NCI-H526 (cell line): ENCODE results near the gene HYKK.
"Not testable (repeated sequence)": the region's sequence is repeated elsewhere in the genome, so short reads cannot be mapped to it uniquely, and the experiment has no call there.

ENCODE experiments used
- DNase-seq, 2 experiments: peaks; one replicate each; lab custom pipeline; 2025; lab: John Stamatoyannopoulos, UW

HYKK gene

DNA sequence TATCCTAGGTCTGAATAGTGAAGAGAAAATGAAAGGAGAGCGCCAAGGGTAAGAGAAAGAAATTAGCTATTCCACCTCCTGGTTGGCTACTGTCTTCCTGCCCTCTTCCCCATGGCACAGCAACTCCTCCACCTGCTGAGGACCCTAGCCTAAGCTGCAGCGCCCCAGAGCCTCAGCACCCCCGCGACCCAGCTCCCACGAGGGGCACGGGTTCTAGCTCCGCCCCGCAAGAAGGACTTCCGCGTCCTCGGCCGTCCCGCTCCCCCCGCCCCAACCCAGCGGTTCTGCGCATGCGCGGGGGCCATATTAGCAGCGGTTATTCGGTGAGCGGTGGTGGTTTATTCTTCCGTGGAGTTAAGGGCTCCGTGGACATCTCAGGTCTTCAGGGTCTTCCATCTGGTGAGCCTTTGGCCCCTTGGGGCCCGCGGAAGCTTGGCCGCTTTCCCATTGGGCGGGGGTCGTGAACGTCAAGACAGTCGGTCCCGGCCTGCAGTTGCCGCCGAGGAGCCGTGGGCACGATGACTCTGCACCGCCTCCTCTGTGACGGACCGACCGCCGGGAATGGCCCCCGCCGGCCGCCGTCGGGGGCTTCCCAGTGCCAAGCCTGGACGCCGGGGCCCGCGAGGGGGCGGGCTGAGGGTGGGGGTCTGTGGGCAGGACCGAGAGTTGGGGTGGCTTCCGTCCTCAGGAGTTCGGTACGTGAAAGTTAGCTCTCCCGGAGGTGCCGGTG is 32.9 kb downstream of the HYKK start, which contains the start of gene PSMA4:
PSMA4 (plus strand) TSS at position 304 of the 730 bp plus-strand sequence. CDS start 1,484 bp downstream, outside the sequence.
- peak; percentile 77 to 94 for DNase-seq

GRCh38 chr15:78540871-78541743 is 33.7 kb downstream of the HYKK start:
- DNase-seq, result peak; percentile 30 to 60

DNA sequence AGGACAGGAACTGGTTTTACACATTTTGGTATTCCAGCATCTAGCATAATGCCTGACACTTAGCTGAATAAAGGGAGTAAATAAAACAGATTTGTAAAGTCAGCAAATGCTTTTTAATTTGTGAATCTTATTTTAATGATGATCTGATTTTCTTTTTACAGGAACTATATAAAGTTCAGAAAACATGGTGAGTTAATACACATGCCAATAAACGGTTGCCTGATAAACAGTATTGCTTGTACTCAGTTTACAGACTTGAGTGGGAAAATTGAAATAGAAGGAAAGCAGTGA is 34.3 kb downstream of the HYKK start:
- no peak for DNase-seq

- DNase-seq, result no peak
Measured at GRCh38 chr15:78542647-78543046, 35.3 kb downstream of the HYKK start.

GRCh38 chr15:78550194-78550593 is 42.8 kb downstream of the HYKK start:
- DNase-seq, result no peak

DNA sequence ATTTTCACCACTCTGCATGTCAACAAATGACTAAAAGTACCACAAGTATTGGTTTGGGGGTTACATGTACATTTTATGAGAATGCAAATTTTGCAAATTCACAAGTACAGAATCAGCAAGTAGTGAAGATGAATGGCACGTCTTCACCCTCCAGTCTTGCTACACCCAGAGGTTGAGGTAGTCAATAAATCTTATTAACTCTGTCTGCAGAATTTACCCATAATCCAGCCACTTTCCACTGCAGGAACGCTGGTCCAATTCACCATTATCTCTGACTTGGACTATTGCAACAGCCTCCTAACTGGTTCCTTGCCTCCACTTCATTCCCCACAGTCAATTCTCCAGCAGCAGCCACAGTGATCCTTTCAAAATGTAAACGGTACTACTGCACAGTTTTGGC is 43.4 kb downstream of the HYKK start:
- DNase-seq, result no peak

DNA sequence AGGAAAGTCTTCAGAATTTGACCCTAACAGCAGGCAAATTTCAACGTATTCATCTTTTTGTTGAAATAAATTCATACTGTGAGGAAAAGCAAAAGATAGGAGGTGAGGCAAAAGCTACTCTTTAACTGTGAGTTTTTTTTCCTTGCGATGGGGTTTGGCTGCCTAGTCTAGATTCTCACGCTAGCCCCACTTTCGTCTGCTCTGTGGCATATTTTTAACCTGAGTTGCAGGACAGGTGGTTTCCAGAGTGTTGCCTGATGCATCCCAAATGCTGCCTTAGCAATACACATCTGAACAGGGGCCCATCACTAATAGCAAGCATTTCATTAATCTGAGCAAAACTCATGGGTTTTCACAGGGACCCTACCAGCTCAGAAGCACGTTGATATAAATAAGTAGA is 44.5 kb downstream of the HYKK start:
- DNase-seq, result no peak

GRCh38 chr15:78552597-78552996 is 45.2 kb downstream of the HYKK start:
- no peak for DNase-seq

DNA sequence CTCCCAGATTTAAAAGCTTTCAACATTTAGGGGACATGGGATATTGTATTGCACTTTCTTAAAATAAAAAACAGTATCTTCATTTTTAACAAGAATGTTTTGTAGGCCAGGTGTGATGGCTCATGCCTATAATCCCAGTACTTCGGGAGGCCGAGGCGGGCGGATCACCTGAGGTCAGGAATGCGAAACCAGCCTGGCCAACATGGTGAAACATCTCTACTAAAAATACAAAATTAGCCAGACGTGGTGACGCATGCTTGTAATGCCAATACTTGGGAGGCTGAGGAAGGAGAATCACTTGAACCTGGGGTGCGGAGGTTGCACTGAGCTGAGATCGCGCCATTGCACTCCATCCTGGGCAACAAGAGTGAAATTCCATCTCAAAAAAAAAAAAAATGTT is 52.8 kb downstream of the HYKK start:
- DNase-seq, result not testable (repeated sequence)

- DNase-seq, result no peak
Measured at GRCh38 chr15:78561490-78561889, 54.1 kb downstream of the HYKK start.

GRCh38 chr15:78563092-78563491 is 55.7 kb downstream of the HYKK start:
- DNase-seq, result no peak

- DNase-seq, result no peak
Measured at GRCh38 chr15:78564743-78565096, 57.3 kb downstream of the HYKK start.

DNA sequence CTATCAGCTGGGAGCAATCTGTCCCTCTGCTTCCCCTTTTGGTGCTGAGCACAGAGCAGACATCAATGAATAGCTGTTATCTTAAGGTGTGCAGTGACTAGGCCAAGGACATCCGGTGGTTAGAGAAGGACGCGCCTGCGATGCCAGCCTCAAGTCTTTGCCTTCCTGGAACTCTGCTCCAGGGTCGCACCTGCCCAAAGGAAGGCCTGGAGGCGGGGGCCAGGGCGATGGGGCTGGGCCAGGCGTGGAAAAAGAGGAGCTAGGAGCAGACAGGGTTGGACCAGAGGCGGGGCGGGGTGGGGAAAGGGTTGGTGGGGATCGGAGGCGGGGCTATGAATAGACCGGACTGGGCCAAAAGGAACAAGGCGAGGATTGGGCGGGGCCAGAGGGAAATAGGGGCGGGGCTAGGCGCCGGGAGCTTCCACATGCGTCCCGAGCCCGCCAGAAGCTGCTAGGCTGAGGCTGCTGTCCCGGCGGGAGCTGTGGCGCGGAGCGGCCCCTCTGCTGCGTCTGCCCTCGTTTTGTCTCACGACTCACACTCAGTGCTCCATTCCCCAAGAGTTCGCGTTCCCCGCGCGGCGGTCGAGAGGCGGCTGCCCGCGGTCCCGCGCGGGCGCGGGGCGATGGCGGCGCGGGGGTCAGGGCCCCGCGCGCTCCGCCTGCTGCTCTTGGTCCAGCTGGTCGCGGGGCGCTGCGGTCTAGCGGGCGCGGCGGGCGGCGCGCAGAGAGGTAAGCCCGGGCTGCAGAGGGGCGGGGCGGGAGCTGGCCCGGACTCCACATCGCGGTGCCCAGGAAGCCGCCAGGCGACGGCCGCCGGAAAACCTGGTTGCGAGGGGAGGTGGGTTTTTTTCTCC is 57.9 kb downstream of the HYKK start, which contains the start of gene CHRNA5:
CHRNA5 (plus strand) TSS at position 424 of the 854 bp plus-strand sequence; CDS start at position 624, 200 bp downstream.
- peak; percentile 90 to 98 for DNase-seq

DNA sequence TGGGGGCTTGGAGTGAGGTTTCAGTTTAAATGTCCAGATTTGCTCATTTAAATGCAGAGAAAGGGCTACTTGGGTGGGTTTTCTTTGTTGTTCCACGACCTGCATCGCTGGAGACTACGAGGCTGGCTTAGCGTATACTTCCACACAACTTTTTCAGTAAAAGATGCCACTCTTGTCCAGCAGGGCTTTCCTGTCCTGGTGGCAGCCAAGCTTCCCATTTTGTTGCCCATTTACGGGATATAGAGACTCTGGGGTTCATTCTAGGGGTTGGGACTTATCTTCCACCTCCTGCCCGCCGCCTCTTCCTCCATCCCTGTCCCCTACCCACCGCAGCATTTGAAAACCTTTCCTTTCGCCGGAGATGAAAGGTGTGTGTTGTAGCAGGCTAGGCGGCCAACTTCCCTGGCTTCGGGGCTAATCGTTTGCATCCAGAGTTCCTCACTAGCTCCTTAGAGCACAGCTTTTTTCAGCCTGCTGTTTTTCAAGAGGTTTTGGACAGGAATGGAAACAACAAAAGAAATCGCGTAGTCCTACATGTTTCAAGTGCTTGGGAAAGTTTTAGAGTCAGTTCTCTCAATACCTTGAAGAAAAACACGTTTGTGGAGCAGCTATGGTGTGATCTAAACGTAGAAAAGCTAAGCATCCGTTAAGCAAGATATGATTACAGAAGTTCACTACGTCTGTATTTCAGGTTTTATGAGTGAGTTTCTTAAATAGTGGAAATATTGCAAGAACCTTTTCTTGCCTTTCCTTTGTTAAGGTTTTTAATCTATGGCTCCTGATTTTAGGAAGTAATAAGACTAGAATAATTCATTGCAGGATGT is 58.8 kb downstream of the HYKK start:
- peak; percentile 62 to 76 for DNase-seq

- DNase-seq, result peak in 1 of 2 experiments; percentile 29
Measured at GRCh38 chr15:78567531-78567930, 60.2 kb downstream of the HYKK start.

DNA sequence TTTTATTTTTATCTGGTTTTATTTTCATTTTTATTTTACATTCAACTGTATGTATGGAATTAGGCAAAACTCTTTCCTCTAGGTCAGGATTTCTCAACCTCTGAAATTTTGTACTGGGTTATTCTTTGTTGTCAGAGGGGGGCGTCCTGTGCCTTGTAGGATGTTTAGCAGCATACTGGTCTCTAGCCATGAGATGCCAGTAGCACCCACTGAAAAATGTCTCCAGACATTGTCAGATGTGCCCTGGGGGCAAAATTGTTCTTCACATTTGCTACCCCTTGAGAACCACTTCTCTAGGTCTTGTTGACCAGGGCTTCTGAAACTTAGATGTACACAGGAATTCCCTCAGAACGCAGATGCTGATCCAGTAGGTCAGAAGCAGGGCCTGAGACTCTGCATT is 63.3 kb downstream of the HYKK start:
- no peak for DNase-seq

DNA sequence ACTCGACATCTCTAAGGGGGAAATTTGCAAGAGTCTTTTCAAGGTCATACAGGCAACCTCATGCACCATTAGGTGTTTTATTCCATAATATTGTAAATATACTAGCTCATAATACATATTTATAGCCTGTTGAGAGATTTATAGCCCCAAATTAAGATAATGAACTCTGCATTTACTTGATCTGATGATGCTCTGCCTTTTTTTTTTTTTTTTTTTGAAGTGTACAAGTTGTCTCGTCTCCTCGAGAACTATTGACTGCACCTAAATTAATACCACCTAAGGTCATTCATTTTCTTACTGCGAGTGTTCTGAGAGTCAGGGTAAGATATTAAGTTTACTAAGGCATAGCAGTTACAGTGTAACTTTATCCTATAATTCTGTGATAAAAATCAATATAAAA is 64.0 kb downstream of the HYKK start:
- DNase-seq, result no peak

- no peak for DNase-seq
Measured at GRCh38 chr15:78573416-78573815, 66.0 kb downstream of the HYKK start.

- no peak for DNase-seq
Measured at GRCh38 chr15:78574944-78575343, 67.6 kb downstream of the HYKK start.
